OCI-LY3 (cell line): ENCODE results near the gene LSP1.

ENCODE experiments used
- H2AFZ ChIP-seq: fragments of 200-600, 300-600 bp; shearing (Covaris generic); 2 replicates; pipeline ENCODE4 v1.6.0; 2014; ENCODE audit warnings: antibody characterized with exemption, low read depth, low read length
- H3K27ac ChIP-seq: fragments of 200-600, 300-600 bp; sonication (generic); 2 replicates; pipeline ENCODE4 v1.5.1; 2014; ENCODE audit warnings: mild to moderate bottlenecking, low read length, moderate library complexity, mixed read lengths
- H3K27me3 ChIP-seq: fragments of 200-600, 300-600 bp; sonication (generic); 2 replicates; pipeline ENCODE4 v1.6.1; 2014; ENCODE audit warnings: low read depth, low read length, mixed read lengths
- H3K36me3 ChIP-seq: fragments of 200-600, 300-600 bp; sonication (generic); replicated peaks from 2 replicates; pipeline ENCODE3; 2014; ENCODE audit warnings: low read depth, low read length, mixed read lengths
- H3K4me1 ChIP-seq: fragments of 300-600, 200-600 bp; sonication (generic); 2 replicates; pipeline ENCODE4 v1.6.1; 2014; ENCODE audit warnings: low read length, mixed read lengths
- H3K4me2 ChIP-seq: fragments of 200-600, 300-600 bp; sonication (generic); 2 replicates; pipeline ENCODE4 v1.6.1; 2014; ENCODE audit warnings: low read length, mixed read lengths
- H3K4me3 ChIP-seq: fragments of 300-600, 200-600 bp; sonication (generic); 2 replicates; pipeline ENCODE4 v1.5.1; 2014; ENCODE audit warnings: antibody characterized with exemption, mild to moderate bottlenecking, low read length, moderate library complexity
- H3K79me2 ChIP-seq: fragments of 300-600, 200-600 bp; shearing (Covaris generic); 2 replicates; pipeline ENCODE4 v1.6.1; 2014; ENCODE audit warnings: mild to moderate bottlenecking, low read length, mixed read lengths
- H3K9ac ChIP-seq: fragments of 300-600, 200-600 bp; shearing (Covaris generic); 2 replicates; pipeline ENCODE4 v1.6.0; 2014; ENCODE audit warnings: mild to moderate bottlenecking, low read length, moderate library complexity
- H3K9me3 ChIP-seq: fragments of 200-600, 300-600 bp; shearing (Covaris generic); 2 replicates; pipeline ENCODE4 v1.6.1; 2014; ENCODE audit warnings: low read length, mixed read lengths; ENCODE audit not compliant: insufficient read depth
- H4K20me1 ChIP-seq: fragments of 200-600, 300-600 bp; sonication (generic); 2 replicates; pipeline ENCODE4 v1.6.1; 2016; ENCODE audit warnings: low read length, mixed read lengths; ENCODE audit not compliant: insufficient read depth
- CTCF ChIP-seq: fragments of 200-600, 300-600 bp; sonication (generic); IDR thresholded peaks from 2 replicates; pipeline ENCODE4 v1.5.1; 2014; ENCODE audit warnings: antibody characterized with exemption, low read length, low read depth
- EZH2phosphoT487 ChIP-seq: fragments of 200-600 bp; shearing (Covaris generic); IDR thresholded peaks from 2 replicates; pipeline ENCODE4 v1.6.1; 2018; ENCODE audit warnings: antibody characterized with exemption, mixed run types, low read depth

LSP1 gene

DNA sequence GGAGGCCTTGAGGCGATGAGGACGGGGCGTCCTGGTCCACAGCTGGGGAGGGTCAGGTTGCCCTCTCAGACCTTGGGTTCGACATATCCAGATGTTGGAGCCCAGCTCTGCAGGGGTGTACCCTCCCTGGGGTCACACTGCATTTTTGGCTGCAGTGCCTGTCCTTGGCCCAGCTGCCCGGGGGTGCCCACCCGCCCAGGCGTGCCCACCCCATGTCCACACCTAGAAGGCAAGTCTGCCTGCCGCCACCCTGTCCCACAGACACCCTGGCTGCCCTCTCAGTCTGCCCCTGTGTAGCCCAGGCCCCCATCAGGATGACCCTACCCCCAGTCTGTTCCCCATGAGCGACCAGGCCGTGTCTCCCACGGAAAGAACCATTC is 3.0 kb downstream of the LSP1 start:
- peak overlapping the region; percentile 64; the same call in 1 of the 2 replicates for H3K9ac ChIP-seq
- no peaks in the 10 kb centered on the region for H3K27me3 ChIP-seq
- no peak overlapping the region for H2AFZ ChIP-seq
- peak overlapping the region; percentile 54; the same call in 1 of the 2 replicates for H3K27ac ChIP-seq
- peak overlapping the region; percentile 95 for H3K4me3 ChIP-seq
- H3K36me3 ChIP-seq: peaks cover 53% of the 10 kb centered on the region
- peaks cover 67% of the 10 kb centered on the region for H4K20me1 ChIP-seq
- peaks cover 4% of the 10 kb centered on the region; the same call in 1 of the 2 replicates for H3K9me3 ChIP-seq
- H3K79me2 ChIP-seq: peaks cover 96% of the 10 kb centered on the region
- peak overlapping the region; percentile 79 for H3K4me2 ChIP-seq
- H3K4me1 ChIP-seq: peaks cover 56% of the 10 kb centered on the region
- TF ChIP-seq EZH2phosphoT487: no peak
- no peak for TF ChIP-seq CTCF

GRCh38 chr11:1856306-1857005 is 3.6 kb downstream of the LSP1 start:
- Histone ChIP-seq H3K79me2 (peaks cover 99% of the 10 kb centered on the region), H3K4me2 (peak overlapping the region; percentile 79)

GRCh38 chr11:1857064-1857463 is 4.2 kb downstream of the LSP1 start:
- peak overlapping the region; percentile 79 for H3K4me2 ChIP-seq

More at GRCh38 chr11:1856306-1857005, 3.6 kb downstream of the LSP1 start:
- TF ChIP-seq CTCF: no peak
- no peak for TF ChIP-seq EZH2phosphoT487
- Histone ChIP-seq H4K20me1 (peaks cover 73% of the 10 kb centered on the region), H3K27ac (no peak overlapping the region), H3K9me3 (peaks cover 1% of the 10 kb centered on the region; the same call in 1 of the 2 replicates), H3K36me3 (peaks cover 59% of the 10 kb centered on the region), H3K27me3 (no peaks in the 10 kb centered on the region), H3K4me3 (peak overlapping the region; percentile 95; the same call in 1 of the 2 replicates), H2AFZ (no peak overlapping the region), H3K9ac (no peak overlapping the region; the same call in 1 of the 2 replicates), H3K4me1 (peaks cover 50% of the 10 kb centered on the region)

More at GRCh38 chr11:1857064-1857463, 4.2 kb downstream of the LSP1 start:
- H3K27ac ChIP-seq: no peak overlapping the region
- H3K4me1 ChIP-seq: peaks cover 44% of the 10 kb centered on the region
- peaks cover 61% of the 10 kb centered on the region for H3K36me3 ChIP-seq
- H4K20me1 ChIP-seq: peaks cover 79% of the 10 kb centered on the region
- H3K9ac ChIP-seq: no peak overlapping the region
- peaks cover 99% of the 10 kb centered on the region for H3K79me2 ChIP-seq
- H2AFZ ChIP-seq: no peak overlapping the region
- no peak for TF ChIP-seq CTCF
- TF ChIP-seq EZH2phosphoT487: no peak
- no peaks in the 10 kb centered on the region for H3K27me3 ChIP-seq
- H3K9me3 ChIP-seq: no peaks in the 10 kb centered on the region; the same call in 1 of the 2 replicates
- H3K4me3 ChIP-seq: peak overlapping the region; percentile 22; the same call in 1 of the 2 replicates
